ENCODE data around the gene HAUS8.

DNA sequence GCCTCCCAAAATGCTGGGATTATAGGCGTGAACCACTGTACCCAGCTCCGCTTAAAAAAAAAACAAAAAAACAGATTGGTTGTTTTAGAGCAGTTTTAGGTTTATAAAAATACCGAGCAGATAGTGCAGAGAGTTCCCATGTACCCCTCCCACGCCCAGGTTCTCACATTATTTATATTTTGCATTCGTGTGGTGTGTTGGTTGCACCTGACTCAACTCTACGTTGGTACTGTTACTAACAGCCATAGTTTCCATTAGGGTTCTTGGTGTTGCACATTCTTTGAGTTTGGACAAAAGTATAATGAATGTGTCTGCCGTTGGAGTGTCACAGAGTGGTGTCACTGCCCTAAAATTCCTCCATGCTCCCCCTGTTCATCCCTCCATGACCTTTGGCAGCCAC is 29.4 kb upstream of the HAUS8 start:
- TF ChIP-seq, protein P1, sequence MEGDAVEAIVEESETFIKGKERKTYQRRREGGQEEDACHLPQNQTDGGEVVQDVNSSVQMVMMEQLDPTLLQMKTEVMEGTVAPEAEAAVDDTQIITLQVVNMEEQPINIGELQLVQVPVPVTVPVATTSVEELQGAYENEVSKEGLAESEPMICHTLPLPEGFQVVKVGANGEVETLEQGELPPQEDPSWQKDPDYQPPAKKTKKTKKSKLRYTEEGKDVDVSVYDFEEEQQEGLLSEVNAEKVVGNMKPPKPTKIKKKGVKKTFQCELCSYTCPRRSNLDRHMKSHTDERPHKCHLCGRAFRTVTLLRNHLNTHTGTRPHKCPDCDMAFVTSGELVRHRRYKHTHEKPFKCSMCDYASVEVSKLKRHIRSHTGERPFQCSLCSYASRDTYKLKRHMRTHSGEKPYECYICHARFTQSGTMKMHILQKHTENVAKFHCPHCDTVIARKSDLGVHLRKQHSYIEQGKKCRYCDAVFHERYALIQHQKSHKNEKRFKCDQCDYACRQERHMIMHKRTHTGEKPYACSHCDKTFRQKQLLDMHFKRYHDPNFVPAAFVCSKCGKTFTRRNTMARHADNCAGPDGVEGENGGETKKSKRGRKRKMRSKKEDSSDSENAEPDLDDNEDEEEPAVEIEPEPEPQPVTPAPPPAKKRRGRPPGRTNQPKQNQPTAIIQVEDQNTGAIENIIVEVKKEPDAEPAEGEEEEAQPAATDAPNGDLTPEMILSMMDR (IDR thresholded peaks at IDR 0.05 in 8 of 11, conservative IDR thresholded peaks at IDR 0.05 in 3 of 11) = no peak
- TF ChIP-seq POLR2A (IDR thresholded peaks at IDR 0.05) = no peak
- no peak for TF ChIP-seq POLR2AphosphoS5 (IDR thresholded peaks at IDR 0.05)
